T-cell (primary cell): ENCODE data around the gene FBXO31. TPM values are rescaled to one million over a fixed set of nuclear protein-coding genes. Genes with fewer than 3 reads are reported as not detected.
"Not testable (repeated sequence)": the region's sequence is repeated elsewhere in the genome, so short reads cannot be mapped to it uniquely, and the experiment has no call there.

Source experiments
- ATAC-seq, 4 experiments: fragments of 200-7000 bp in 3 of 4; fragments of 150-1000 bp in 1 of 4; cut with Tn5 transposase; replicated peaks in 1 of 4; 1 replicate in 3 of 4; 2 replicates in 1 of 4; pipeline ENCODE4 v1.10.0; 2021; ENCODE audit warnings: moderate library complexity in 3 of 4, mild to moderate bottlenecking in 2 of 4, moderate number of reproducible peaks in 1 of 4
- CTCF ChIA-PET, 2 donors: fragments of 300-600 bp; sonication (Branson Sonifier 250); formaldehyde crosslinking; loops; one replicate each; lab custom pipeline; 2022; ENCODE audit warnings: antibody characterized with exemption in 2 of 2; lab: Charles Lee
- POLR2A ChIA-PET, 2 donors: fragments of 300-600 bp; sonication (Branson Sonifier 250); formaldehyde crosslinking; loops; one replicate each; lab custom pipeline; 2022; ENCODE audit warnings: antibody characterized with exemption in 2 of 2; lab: Charles Lee
- DNase-seq, 35 experiments: peaks; one replicate each; pipeline versions ENCODE4 v3.0.0 to v3.0.0-alpha.2; 2013 to 2023
- H3K27ac ChIP-seq: one replicate; pipeline ENCODE4 v1.5.1; 2013; ENCODE audit warnings: low read length
- H3K27me3 ChIP-seq, 2 experiments: replicated peaks in 1 of 2; 1 replicate in 1 of 2; 2 replicates in 1 of 2; pipeline versions ENCODE4 v1.6.1 to v1.7.0; 2013; ENCODE audit warnings: low read length in 1 of 2, mixed read lengths in 1 of 2; ENCODE audit not compliant: control insufficient read depth in 2 of 2, insufficient read depth in 2 of 2; ENCODE audit errors: extremely low read depth in 1 of 2
- H3K36me3 ChIP-seq, 2 donors: 1 replicate in 1 of 2; 2 replicates in 1 of 2; pipeline versions ENCODE4 v1.6.1 to v1.7.0; 2013; ENCODE audit warnings: low read length in 1 of 2; ENCODE audit not compliant: control insufficient read depth in 2 of 2, insufficient read depth in 1 of 2; ENCODE audit errors: extremely low read depth in 1 of 2
- H3K4me1 ChIP-seq, 2 experiments: 1 replicate in 1 of 2; 2 replicates in 1 of 2; pipeline versions ENCODE4 v1.6.1 to v1.7.0; 2013; ENCODE audit warnings: low read length in 2 of 2, mixed read lengths in 1 of 2; ENCODE audit not compliant: insufficient read depth in 2 of 2, control insufficient read depth in 1 of 2; ENCODE audit errors: extremely low read depth in 1 of 2
- H3K4me3 ChIP-seq, 2 donors: 1 replicate in 1 of 2; 2 replicates in 1 of 2; pipeline versions ENCODE4 v1.5.1 to v1.7.0; 2013; ENCODE audit warnings: mild to moderate bottlenecking in 2 of 2, low read length in 1 of 2, moderate library complexity in 1 of 2; ENCODE audit not compliant: control insufficient read depth in 1 of 2; ENCODE audit errors: extremely low read depth in 1 of 2
- H3K9me3 ChIP-seq: 2 replicates; pipeline ENCODE4 v1.7.0; 2013
- H3K27ac Mint-ChIP-seq, 2 donors: one replicate each; pipeline ENCODE4 v1.8.0; 2020 to 2021; ENCODE audit warnings: mild to moderate bottlenecking in 2 of 2, mixed read lengths in 2 of 2
- H3K27me3 Mint-ChIP-seq, 2 donors: one replicate each; pipeline ENCODE4 v1.8.0; 2021 to 2022; ENCODE audit warnings: mixed read lengths in 2 of 2
- H3K36me3 Mint-ChIP-seq: one replicate; pipeline ENCODE4 v1.8.0; 2021; ENCODE audit warnings: mixed read lengths
- H3K4me1 Mint-ChIP-seq, 3 donors: one replicate each; pipeline ENCODE4 v1.8.0; 2020 to 2022; ENCODE audit warnings: mixed read lengths in 3 of 3, mild to moderate bottlenecking in 1 of 3
- H3K4me3 Mint-ChIP-seq, 3 donors: one replicate each; pipeline ENCODE4 v1.8.0; 2020 to 2022; ENCODE audit warnings: mild to moderate bottlenecking in 3 of 3, mixed read lengths in 3 of 3, moderate library complexity in 3 of 3
- H3K9me3 Mint-ChIP-seq, 3 donors: one replicate each; pipeline ENCODE4 v1.8.0; 2020 to 2022; ENCODE audit warnings: mixed read lengths in 3 of 3
- WGBS: methylation state at CpG from one replicate; pipeline ENCODE4 v1.1.5; 2013; ENCODE audit warnings: missing lambda C conversion rate; ENCODE audit not compliant: insufficient coverage; 5-methylcytosine and 5-hydroxymethylcytosine counted together
- total RNA-seq, 35 experiments: library from RNA in 6 of 35; stranded (reverse) in 6 of 35; fragments of 120-200 nt in 1 of 35; gene quantifications; one replicate each; pipeline versions ENCODE4 v1.2.1 to v1.2.4 and lab custom pipeline; 2013 to 2026

The FBXO31 gene
- total RNA-seq, 5 donors from 2014 or later (not counting 1 experiment from before 2014, with no cell fraction given), result 34.7 to 67.2 (median 55.6) TPM

GRCh38 chr16:87392821-87393679, 9.5 kb upstream of the FBXO31 start:
- peaks cover 0 to 4% of the 10 kb centered on the region in 2 donors for H3K36me3 ChIP-seq
- peak overlapping the region; percentile 52 to 62 for H3K4me3 ChIP-seq
- H3K27me3 ChIP-seq, result no peaks in the 10 kb centered on the region
- Mint-ChIP-seq H3K27ac (peak overlapping the region; percentile 92 to 93), H3K36me3 (peaks cover 6% of the 10 kb centered on the region), H3K4me3 (peak overlapping the region; percentile 89 to 93 (median 93)), H3K27me3 (no peaks in the 10 kb centered on the region), H3K9me3 (no peaks in the 10 kb centered on the region), H3K4me1 (peaks cover 45 to 56% (median 54%) of the 10 kb centered on the region in 3 donors)
- DNase-seq, result peak in 21 of 35 experiments; percentile 9 to 51 (median 22)
- WGBS, result 1% methylated on average over 45 of the region's 53 CpGs
- H3K4me1 ChIP-seq, result peaks cover 17 to 37% of the 10 kb centered on the region in 2 experiments
- no peak for ATAC-seq
- no peaks in the 10 kb centered on the region for H3K9me3 ChIP-seq
- CTCF ChIA-PET, result interaction anchor here in 1 of 2 donors (0.6 to 2.3 kb wide), 3 partner anchors 10 to 76 kb away, joined by 3 to 10 read pairs (median 9); partner anchors contain the start of genes C16orf95 and FBXO31
- H3K27ac ChIP-seq, result peak overlapping the region; percentile 33
- POLR2A ChIA-PET, result interaction anchor here (0.6 to 2.5 kb wide), 3 partner anchors 10 to 375 kb away, joined by 3 to 11 read pairs (median 3); partner anchors contain the start of gene FBXO31 (in 2 of the 2)

- Mint-ChIP-seq H3K27me3 (no peaks in the 10 kb centered on the region), H3K36me3 (peaks cover 6% of the 10 kb centered on the region), H3K27ac (peak within 1 kb of the TSS; percentile 93 to 95), H3K4me1 (peaks cover 51 to 60% (median 59%) of the 10 kb centered on the region in 3 donors), H3K4me3 (peak within 1 kb of the TSS; percentile 89 to 93 (median 93)), H3K9me3 (no peaks in the 10 kb centered on the region)
- Histone ChIP-seq H3K27me3 (no peaks in the 10 kb centered on the region), H3K27ac (peak within 1 kb of the TSS; percentile 43), H3K4me3 (peak within 1 kb of the TSS; percentile 52 to 62), H3K36me3 (peaks cover 0 to 4% of the 10 kb centered on the region in 2 donors), H3K4me1 (peaks cover 23 to 46% of the 10 kb centered on the region in 2 experiments), H3K9me3 (no peaks in the 10 kb centered on the region)
- CTCF ChIA-PET, result no interaction called here
- DNase-seq (peak; percentile 87 to 100 (median 97)), ATAC-seq (peak; percentile 73 to 80 (median 76))
- under 1% methylated on average over 112 of the region's 113 CpGs for WGBS
- POLR2A ChIA-PET, result interaction anchor here (1.1 to 2.5 kb wide), 2 partner anchors 9 kb away, joined by 3 to 11 read pairs; partner anchors contain the start of gene FBXO31 (in 2 of the 2)
Observed at GRCh38 chr16:87391950-87392820, 8.6 kb upstream of the FBXO31 start, which contains the start of gene MAP1LC3B. TSS of gene MAP1LC3B (plus strand) at chr16:87392336. CDS start at chr16:87392428, 92 bp downstream.

DNA sequence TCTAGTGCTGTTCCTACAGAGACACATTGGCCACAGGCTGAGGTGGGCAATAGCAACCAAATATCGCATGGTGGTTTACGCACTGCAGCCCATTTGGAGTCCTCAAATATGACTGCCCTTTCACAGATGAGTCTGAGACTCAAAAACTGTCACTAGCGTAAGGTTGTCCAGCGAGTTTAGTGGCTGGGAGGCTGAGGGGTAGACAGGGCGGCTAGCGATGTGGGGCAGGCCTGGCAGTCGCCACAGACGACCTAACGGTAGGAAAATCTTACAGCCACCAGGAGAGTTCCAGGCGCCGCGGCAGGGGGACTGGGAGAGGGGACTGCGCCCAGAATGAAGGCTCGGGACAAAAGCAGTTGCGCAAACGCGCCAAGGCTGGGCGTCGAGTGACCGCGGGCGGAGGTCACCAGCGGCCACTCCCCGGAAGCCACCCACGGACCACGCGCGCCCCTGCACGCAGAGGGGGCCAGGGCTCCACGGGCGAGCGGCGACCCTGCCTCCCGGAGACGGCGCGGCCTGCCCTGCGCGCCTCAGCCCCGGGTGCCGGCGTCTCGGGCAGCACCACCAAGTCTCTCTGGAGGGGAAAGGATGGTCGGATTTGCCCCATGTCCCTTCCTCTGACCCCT, 7.9 kb upstream of the FBXO31 start:
- H3K4me3 Mint-ChIP-seq, result peak overlapping the region; percentile 79 to 82 (median 79)
- peak overlapping the region; percentile 92 to 95 for H3K27ac Mint-ChIP-seq
- POLR2A ChIA-PET, result no interaction called here
- H3K4me3 ChIP-seq, result peak overlapping the region; percentile 44 to 51
- peak overlapping the region; percentile 43 for H3K27ac ChIP-seq
- CTCF ChIA-PET, result no interaction called here
- H3K9me3 ChIP-seq, result no peaks in the 10 kb centered on the region
- H3K36me3 Mint-ChIP-seq, result peaks cover 4% of the 10 kb centered on the region
- H3K27me3 ChIP-seq, result no peaks in the 10 kb centered on the region
- ATAC-seq (no peak), DNase-seq (peak in 2 of 35 experiments; percentile 7 to 20)
- H3K36me3 ChIP-seq, result peaks cover 0 to 4% of the 10 kb centered on the region in 2 donors
- H3K9me3 Mint-ChIP-seq, result no peaks in the 10 kb centered on the region
- WGBS, result 19% methylated on average over 33 of the region's 44 CpGs
- H3K27me3 Mint-ChIP-seq, result no peaks in the 10 kb centered on the region
- H3K4me1 ChIP-seq, result peaks cover 27 to 50% of the 10 kb centered on the region in 2 experiments
- H3K4me1 Mint-ChIP-seq, result peaks cover 51 to 61% (median 60%) of the 10 kb centered on the region in 3 donors

- no peak overlapping the region for H3K4me3 ChIP-seq
- H3K27ac ChIP-seq, result peak overlapping the region; percentile 43
- ATAC-seq, result no peak
- ChIA-PET POLR2A (no interaction called here), CTCF (no interaction called here)
- Mint-ChIP-seq H3K4me1 (peaks cover 54 to 63% (median 63%) of the 10 kb centered on the region in 3 donors), H3K9me3 (no peaks in the 10 kb centered on the region), H3K36me3 (peaks cover 3% of the 10 kb centered on the region), H3K27me3 (no peaks in the 10 kb centered on the region), H3K4me3 (peak overlapping the region; percentile 79 to 82 (median 79)), H3K27ac (peak overlapping the region; percentile 92 to 95)
- H3K9me3 ChIP-seq, result no peaks in the 10 kb centered on the region
- H3K27me3 ChIP-seq, result no peaks in the 10 kb centered on the region
- no peak for DNase-seq
- 93% methylated on average over 20 of the region's 24 CpGs for WGBS
- H3K4me1 ChIP-seq, result peaks cover 27 to 50% of the 10 kb centered on the region in 2 experiments
- H3K36me3 ChIP-seq, result peaks cover 0 to 4% of the 10 kb centered on the region in 2 donors
Observed at GRCh38 chr16:87390641-87391323, 7.2 kb upstream of the FBXO31 start.

GRCh38 chr16:87389914-87390313, 6.3 kb upstream of the FBXO31 start:
- H3K9me3 ChIP-seq, H3K27me3 ChIP-seq, H3K36me3 Mint-ChIP-seq, POLR2A ChIA-PET, H3K27ac ChIP-seq, H3K36me3 ChIP-seq, ATAC-seq, H3K27me3 Mint-ChIP-seq, H3K4me3 ChIP-seq, CTCF ChIA-PET, H3K9me3 Mint-ChIP-seq, DNase-seq: not testable (repeated sequence)
- H3K4me1 ChIP-seq, result peaks cover 27 to 46% of the 10 kb centered on the region in 2 experiments
- WGBS, result 100% methylated on average over 5 of the region's 9 CpGs
- H3K4me3 Mint-ChIP-seq, result peak overlapping the region in 2 of 3 donors; percentile 2 to 82
- peaks cover 55 to 62% (median 61%) of the 10 kb centered on the region in 3 donors for H3K4me1 Mint-ChIP-seq
- peak overlapping the region; percentile 69 to 71 for H3K27ac Mint-ChIP-seq
